Fibroblast of lung (primary cell): ENCODE results near the gene SLC12A4.

ENCODE experiments used
- CTCF ChIP-seq, 2 donors: IDR thresholded peaks in 1 of 2; conservative IDR thresholded peaks in 1 of 2; 1 replicate in 1 of 2; 2 replicates in 1 of 2; pipeline ENCODE4 v1.5.1; 2011 to 2012; ENCODE audit warnings: low read length in 2 of 2, control low read depth in 1 of 2, inconsistent platforms in 1 of 2, low read depth in 1 of 2, mild to moderate bottlenecking in 1 of 2
- EZH2 ChIP-seq: IDR thresholded peaks from 2 replicates; pipeline ENCODE4 v1.5.1; 2012; ENCODE audit warnings: low read length, control low read depth, mild to moderate bottlenecking; ENCODE audit errors: missing control alignments

- no peak for TF ChIP-seq CTCF (conservative IDR thresholded peaks at IDR 0.05 in 1 of 2, IDR thresholded peaks at IDR 0.05 in 1 of 2; ENCODE audit: low read depth in 1 of 2, low read length in 2 of 2)
- no peak for TF ChIP-seq EZH2
These were observed 71.2 kb downstream of the SLC12A4 start for GRCh38 chr16:67897231-67897630.
